ENCODE measurements around the gene IQSEC1. TPM values are rescaled to one million over a fixed set of nuclear protein-coding genes. Genes with fewer than 3 reads are reported as not detected.

IQSEC1 gene
- polyA plus RNA-seq, 3 donors: 17.7 to 61.7 (median 30.3) TPM

DNA sequence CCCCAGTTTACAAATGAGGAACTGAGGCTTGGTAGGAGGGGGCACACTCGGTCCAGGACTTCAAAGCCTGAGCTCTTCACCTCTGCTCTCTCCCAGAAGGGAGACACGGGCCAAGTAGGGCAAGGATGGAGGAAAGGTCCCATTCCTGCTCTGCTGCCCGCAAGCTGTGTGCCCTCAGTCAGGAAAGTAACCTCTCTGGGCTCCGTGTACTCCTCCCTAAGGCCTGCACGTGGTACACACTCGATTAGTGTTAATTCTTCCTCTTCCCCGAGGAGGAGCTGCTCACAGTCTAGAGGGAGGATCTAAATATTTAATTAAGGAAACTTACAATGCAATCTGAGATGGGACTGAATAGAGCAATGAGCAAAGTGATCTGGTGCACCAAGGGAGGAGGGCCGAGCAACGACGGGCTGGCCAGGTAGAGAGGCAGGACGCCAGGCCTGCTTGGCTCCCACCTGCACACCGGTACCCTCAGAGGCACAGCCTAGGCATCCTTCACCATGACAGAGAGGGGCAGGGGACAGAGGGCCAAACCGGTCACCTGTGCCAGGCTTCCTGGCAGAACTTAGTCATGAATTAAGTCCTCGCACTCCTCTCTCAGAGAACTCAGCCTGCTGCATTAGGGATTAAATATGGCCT is 47.2 kb upstream of the IQSEC1 start:
- H3K4me3 ChIP-seq (replicated peaks in 1 of 3; ENCODE audit: low read depth in 2 of 3, low read length in 3 of 3): no peak overlapping the region
- Mint-ChIP-seq H3K27me3 (ENCODE audit: low read depth in 3 of 3) (peaks cover 1 to 9% (median 2%) of the 10 kb centered on the region in 3 donors), H3K4me3 (no peak overlapping the region), H3K36me3 (no peaks in the 10 kb centered on the region), H3K27ac (no peak overlapping the region), H3K9me3 (no peaks in the 10 kb centered on the region), H3K4me1 (no peaks in the 10 kb centered on the region)
- no peaks in the 10 kb centered on the region for H3K4me1 ChIP-seq (ENCODE audit: control insufficient read depth in 1 of 2, insufficient read depth in 2 of 2, low read length in 2 of 2)
- no peaks in the 10 kb centered on the region for H4K20me1 ChIP-seq (ENCODE audit: insufficient read depth, low read length)
- H3K36me3 ChIP-seq (replicated peaks in 1 of 2; ENCODE audit: control insufficient read depth in 1 of 2, insufficient read depth in 2 of 2, low read length in 2 of 2): no peaks in the 10 kb centered on the region
- WGBS (ENCODE audit: insufficient coverage): 94% methylated on average over 10 of the region's 14 CpGs
- H2AFZ ChIP-seq (ENCODE audit: insufficient read depth, low read depth, low read length, poor library complexity, severe bottlenecking): no peak overlapping the region
- DNase-seq: no peak
- H3K4me2 ChIP-seq (replicated peaks; ENCODE audit: extremely low read depth, low read length, poor library complexity, severe bottlenecking): no peak overlapping the region
- no peaks in the 10 kb centered on the region for H3K9me3 ChIP-seq (replicated peaks in 1 of 2; ENCODE audit: control insufficient read depth in 1 of 2, insufficient read depth in 1 of 2, low read length in 2 of 2)
- TF ChIP-seq, protein P1, sequence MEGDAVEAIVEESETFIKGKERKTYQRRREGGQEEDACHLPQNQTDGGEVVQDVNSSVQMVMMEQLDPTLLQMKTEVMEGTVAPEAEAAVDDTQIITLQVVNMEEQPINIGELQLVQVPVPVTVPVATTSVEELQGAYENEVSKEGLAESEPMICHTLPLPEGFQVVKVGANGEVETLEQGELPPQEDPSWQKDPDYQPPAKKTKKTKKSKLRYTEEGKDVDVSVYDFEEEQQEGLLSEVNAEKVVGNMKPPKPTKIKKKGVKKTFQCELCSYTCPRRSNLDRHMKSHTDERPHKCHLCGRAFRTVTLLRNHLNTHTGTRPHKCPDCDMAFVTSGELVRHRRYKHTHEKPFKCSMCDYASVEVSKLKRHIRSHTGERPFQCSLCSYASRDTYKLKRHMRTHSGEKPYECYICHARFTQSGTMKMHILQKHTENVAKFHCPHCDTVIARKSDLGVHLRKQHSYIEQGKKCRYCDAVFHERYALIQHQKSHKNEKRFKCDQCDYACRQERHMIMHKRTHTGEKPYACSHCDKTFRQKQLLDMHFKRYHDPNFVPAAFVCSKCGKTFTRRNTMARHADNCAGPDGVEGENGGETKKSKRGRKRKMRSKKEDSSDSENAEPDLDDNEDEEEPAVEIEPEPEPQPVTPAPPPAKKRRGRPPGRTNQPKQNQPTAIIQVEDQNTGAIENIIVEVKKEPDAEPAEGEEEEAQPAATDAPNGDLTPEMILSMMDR (IDR thresholded peaks at IDR 0.05): no peak
- no peak overlapping the region for H3K9ac ChIP-seq (ENCODE audit: insufficient read depth, low read length, poor library complexity, severe bottlenecking)
- H3K79me2 ChIP-seq (ENCODE audit: insufficient read depth, low read length): no peaks in the 10 kb centered on the region
- intact Hi-C loops (cut with micrococcal nuclease): no loop called here
- H3K27me3 ChIP-seq (ENCODE audit: control insufficient read depth in 2 of 2, insufficient read depth in 2 of 2, low read length in 2 of 2): no peaks in the 10 kb centered on the region
- no peak overlapping the region for H3K27ac ChIP-seq (ENCODE audit: low read depth in 1 of 2, low read length in 2 of 2)

DNA sequence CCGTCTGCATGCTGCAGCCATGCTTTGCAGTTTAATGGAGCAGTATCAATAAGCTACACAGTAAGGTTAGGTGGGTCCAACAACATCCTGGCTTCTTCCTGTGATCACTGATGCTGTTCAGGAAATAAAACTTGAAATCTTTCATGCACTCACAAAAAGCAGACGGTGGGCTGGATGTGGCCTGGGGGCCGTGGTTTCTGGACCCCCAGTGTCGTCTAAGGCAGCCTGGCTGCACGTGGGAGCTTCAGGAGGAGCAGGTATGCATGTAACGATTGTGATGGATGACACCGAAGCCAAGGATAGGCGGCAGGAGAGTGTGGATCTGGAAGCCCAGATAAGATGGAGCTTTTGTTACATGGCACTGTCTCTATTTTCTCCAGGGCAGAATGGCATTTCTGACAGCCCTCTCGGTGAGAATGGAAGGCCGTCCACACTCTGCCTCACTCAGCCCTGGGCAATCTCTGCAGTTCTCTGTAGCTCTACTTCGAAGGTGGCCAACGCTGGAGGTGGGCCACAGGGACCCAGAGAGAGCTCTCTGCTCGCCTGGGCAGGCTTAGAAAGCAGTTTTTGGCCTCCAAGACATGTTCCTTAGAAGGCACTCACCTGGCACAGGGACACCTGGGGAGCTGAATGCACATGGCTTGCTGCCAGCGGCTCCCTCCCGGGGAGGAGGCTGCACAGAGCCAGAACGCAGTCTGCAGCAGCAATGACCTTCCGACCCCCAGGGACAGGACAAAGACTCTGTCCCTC is 46.4 kb upstream of the IQSEC1 start:
- Histone ChIP-seq H3K4me2 (replicated peaks; ENCODE audit: extremely low read depth, low read length, poor library complexity, severe bottlenecking) (no peak overlapping the region), H3K9ac (ENCODE audit: insufficient read depth, low read length, poor library complexity, severe bottlenecking) (no peak overlapping the region), H3K27me3 (ENCODE audit: control insufficient read depth in 2 of 2, insufficient read depth in 2 of 2, low read length in 2 of 2) (no peaks in the 10 kb centered on the region), H3K4me1 (ENCODE audit: control insufficient read depth in 1 of 2, insufficient read depth in 2 of 2, low read length in 2 of 2) (no peaks in the 10 kb centered on the region), H2AFZ (ENCODE audit: insufficient read depth, low read depth, low read length, poor library complexity, severe bottlenecking) (no peak overlapping the region), H3K27ac (ENCODE audit: low read depth in 1 of 2, low read length in 2 of 2) (no peak overlapping the region), H4K20me1 (ENCODE audit: insufficient read depth, low read length) (no peaks in the 10 kb centered on the region), H3K9me3 (replicated peaks in 1 of 2; ENCODE audit: control insufficient read depth in 1 of 2, insufficient read depth in 1 of 2, low read length in 2 of 2) (no peaks in the 10 kb centered on the region), H3K36me3 (replicated peaks in 1 of 2; ENCODE audit: control insufficient read depth in 1 of 2, insufficient read depth in 2 of 2, low read length in 2 of 2) (no peaks in the 10 kb centered on the region), H3K79me2 (ENCODE audit: insufficient read depth, low read length) (no peaks in the 10 kb centered on the region), H3K4me3 (replicated peaks in 1 of 3; ENCODE audit: low read depth in 2 of 3, low read length in 3 of 3) (no peak overlapping the region)
- TF ChIP-seq, protein P1 (IDR thresholded peaks at IDR 0.05): no peak
- no peak overlapping the region for H3K27ac Mint-ChIP-seq
- H3K27me3 Mint-ChIP-seq (ENCODE audit: low read depth in 3 of 3): peaks cover 2 to 10% (median 3%) of the 10 kb centered on the region in 3 donors
- no peaks in the 10 kb centered on the region for H3K4me1 Mint-ChIP-seq
- no peak for DNase-seq
- H3K36me3 Mint-ChIP-seq: no peaks in the 10 kb centered on the region
- WGBS (ENCODE audit: insufficient coverage): 76% methylated on average over 13 of the region's 17 CpGs
- intact Hi-C loops (cut with micrococcal nuclease): no loop called here
- H3K9me3 Mint-ChIP-seq: no peaks in the 10 kb centered on the region
- no peak overlapping the region for H3K4me3 Mint-ChIP-seq
